Measurements from ENCODE around the gene MTG2.

MTG2 gene

DNA sequence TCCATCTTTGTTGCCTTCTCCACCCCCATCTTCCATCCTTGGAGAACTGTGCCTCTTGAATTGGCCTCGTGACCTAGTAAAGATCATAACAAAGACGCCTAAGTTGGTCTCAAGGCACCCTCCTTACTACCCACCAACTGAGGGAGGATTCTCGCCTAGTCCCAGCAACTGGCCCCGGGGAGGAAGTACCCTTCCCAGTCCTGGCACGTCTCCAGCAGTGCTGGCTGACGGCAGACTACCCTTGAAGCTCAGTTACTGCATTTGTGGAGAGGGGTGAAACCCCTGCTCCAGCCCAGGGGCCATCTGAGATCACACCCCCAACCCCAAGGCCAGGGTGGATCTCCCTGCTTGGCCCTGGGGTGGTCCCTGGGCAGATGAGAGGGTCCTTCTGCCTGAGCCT lies 53.4 kb downstream of the MTG2 start:
- peaks cover 23% of the 10 kb centered on the region for H3K79me2 ChIP-seq (ENCODE audit: control insufficient read depth, low read length)
- no peaks in the 10 kb centered on the region for H3K36me3 ChIP-seq (ENCODE audit: control insufficient read depth, low read length)
- peaks cover 13% of the 10 kb centered on the region for H3K4me1 ChIP-seq (ENCODE audit: control insufficient read depth, low read length)
- H3F3A ChIP-seq (ENCODE audit: control insufficient read depth, insufficient read depth): no peaks in the 10 kb centered on the region
- H3K4me3 ChIP-seq (ENCODE audit: low read length): no peak overlapping the region
- no peak overlapping the region for H3K4me2 ChIP-seq (ENCODE audit: low read length)
- H3K27ac ChIP-seq (ENCODE audit: low read depth, low read length): no peak overlapping the region
- H4K20me1 ChIP-seq (ENCODE audit: control insufficient read depth, insufficient read depth, low read depth, low read length): peaks cover 4% of the 10 kb centered on the region; the same call in 1 of the 2 replicates
- no peaks in the 10 kb centered on the region for H3K9me3 ChIP-seq (ENCODE audit: control insufficient read depth, insufficient read depth, low read length)
- no peaks in the 10 kb centered on the region for H3K27me3 ChIP-seq (ENCODE audit: control insufficient read depth, low read length)
- TF ChIP-seq EZH2phosphoT487 (IDR thresholded peaks at IDR 0.05; ENCODE audit: borderline replicate concordance, low read length): no peak
- TF ChIP-seq, protein P1, sequence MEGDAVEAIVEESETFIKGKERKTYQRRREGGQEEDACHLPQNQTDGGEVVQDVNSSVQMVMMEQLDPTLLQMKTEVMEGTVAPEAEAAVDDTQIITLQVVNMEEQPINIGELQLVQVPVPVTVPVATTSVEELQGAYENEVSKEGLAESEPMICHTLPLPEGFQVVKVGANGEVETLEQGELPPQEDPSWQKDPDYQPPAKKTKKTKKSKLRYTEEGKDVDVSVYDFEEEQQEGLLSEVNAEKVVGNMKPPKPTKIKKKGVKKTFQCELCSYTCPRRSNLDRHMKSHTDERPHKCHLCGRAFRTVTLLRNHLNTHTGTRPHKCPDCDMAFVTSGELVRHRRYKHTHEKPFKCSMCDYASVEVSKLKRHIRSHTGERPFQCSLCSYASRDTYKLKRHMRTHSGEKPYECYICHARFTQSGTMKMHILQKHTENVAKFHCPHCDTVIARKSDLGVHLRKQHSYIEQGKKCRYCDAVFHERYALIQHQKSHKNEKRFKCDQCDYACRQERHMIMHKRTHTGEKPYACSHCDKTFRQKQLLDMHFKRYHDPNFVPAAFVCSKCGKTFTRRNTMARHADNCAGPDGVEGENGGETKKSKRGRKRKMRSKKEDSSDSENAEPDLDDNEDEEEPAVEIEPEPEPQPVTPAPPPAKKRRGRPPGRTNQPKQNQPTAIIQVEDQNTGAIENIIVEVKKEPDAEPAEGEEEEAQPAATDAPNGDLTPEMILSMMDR (IDR thresholded peaks at IDR 0.05; ENCODE audit: low read depth, low read length, poor library complexity, severe bottlenecking): no peak
- H3K9me2 ChIP-seq (replicated peaks; ENCODE audit: control insufficient read depth, low read length): no peaks in the 10 kb centered on the region

DNA sequence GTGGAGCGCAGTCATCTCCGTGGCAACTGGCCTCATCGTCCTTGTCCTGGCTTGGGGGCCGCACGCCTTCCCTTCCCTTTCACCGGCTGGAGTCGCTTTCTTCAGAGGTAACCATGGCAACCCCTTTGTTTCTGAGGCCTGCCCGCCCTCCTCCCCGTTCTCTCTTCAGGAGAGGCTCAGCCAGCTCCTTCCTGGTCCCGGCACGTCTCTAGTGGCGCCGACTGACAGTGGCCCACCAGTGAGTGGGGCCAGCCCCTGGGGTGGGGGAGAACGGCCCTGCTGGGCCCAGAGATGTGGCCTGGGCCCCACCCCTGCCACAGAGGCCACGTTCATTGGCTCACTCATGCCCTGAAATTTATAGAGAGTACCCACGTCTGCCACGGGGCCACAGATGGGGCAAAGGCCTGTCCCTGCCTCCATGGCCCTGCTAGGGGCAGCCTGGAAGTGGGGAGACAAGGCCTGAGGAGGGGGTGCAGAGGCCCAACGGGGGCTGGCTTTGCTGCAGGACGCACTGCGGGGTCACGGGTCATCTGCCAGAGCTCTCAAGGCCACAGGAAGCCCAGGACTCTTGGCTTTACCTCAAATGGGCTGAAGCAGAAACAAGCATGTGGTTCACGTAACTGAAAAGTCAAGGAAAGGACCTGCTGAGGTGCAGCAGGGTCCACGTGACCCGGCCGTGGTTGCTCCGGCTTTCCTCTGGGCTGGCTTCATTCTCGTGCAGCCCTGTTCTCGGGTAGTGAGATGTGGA lies 54.1 kb downstream of the MTG2 start:
- Histone ChIP-seq H3K9me2 (replicated peaks; ENCODE audit: control insufficient read depth, low read length) (no peaks in the 10 kb centered on the region), H3K36me3 (ENCODE audit: control insufficient read depth, low read length) (peaks cover 5% of the 10 kb centered on the region; the same call in 1 of the 2 replicates), H3K4me1 (ENCODE audit: control insufficient read depth, low read length) (peaks cover 13% of the 10 kb centered on the region), H3K4me3 (ENCODE audit: low read length) (no peak overlapping the region), H3K9me3 (ENCODE audit: control insufficient read depth, insufficient read depth, low read length) (no peaks in the 10 kb centered on the region), H3K27ac (ENCODE audit: low read depth, low read length) (no peak overlapping the region), H3F3A (ENCODE audit: control insufficient read depth, insufficient read depth) (no peaks in the 10 kb centered on the region), H3K79me2 (ENCODE audit: control insufficient read depth, low read length) (peaks cover 30% of the 10 kb centered on the region), H3K4me2 (ENCODE audit: low read length) (no peak overlapping the region), H4K20me1 (ENCODE audit: control insufficient read depth, insufficient read depth, low read depth, low read length) (peaks cover 4% of the 10 kb centered on the region; the same call in 1 of the 2 replicates), H3K27me3 (ENCODE audit: control insufficient read depth, low read length) (no peaks in the 10 kb centered on the region)
- TF ChIP-seq EZH2phosphoT487 (IDR thresholded peaks at IDR 0.05; ENCODE audit: borderline replicate concordance, low read length): no peak
- TF ChIP-seq, protein P1 (IDR thresholded peaks at IDR 0.05; ENCODE audit: low read depth, low read length, poor library complexity, severe bottlenecking): no peak

DNA sequence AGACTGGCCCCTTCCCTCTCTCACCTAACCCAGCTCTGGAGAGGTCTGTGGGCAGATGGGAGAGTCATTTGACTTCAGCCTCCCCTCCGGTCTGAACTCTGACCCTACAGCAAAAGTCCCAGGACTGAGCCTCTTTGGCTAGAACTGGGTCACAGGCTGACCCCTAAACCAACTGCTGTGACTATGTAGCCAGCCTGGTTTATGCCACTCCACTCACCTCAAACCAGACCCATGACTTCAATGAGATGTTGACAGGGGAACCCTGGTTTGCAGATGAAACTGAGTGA lies 54.6 kb downstream of the MTG2 start:
- Histone ChIP-seq H3K27ac (ENCODE audit: low read depth, low read length) (no peak overlapping the region), H3K9me3 (ENCODE audit: control insufficient read depth, insufficient read depth, low read length) (no peaks in the 10 kb centered on the region), H3K4me2 (ENCODE audit: low read length) (peak overlapping the region; percentile 56), H3K79me2 (ENCODE audit: control insufficient read depth, low read length) (peaks cover 35% of the 10 kb centered on the region), H3K4me1 (ENCODE audit: control insufficient read depth, low read length) (peaks cover 13% of the 10 kb centered on the region), H3K4me3 (ENCODE audit: low read length) (peak overlapping the region; percentile 39), H3K9me2 (replicated peaks; ENCODE audit: control insufficient read depth, low read length) (no peaks in the 10 kb centered on the region), H3K36me3 (ENCODE audit: control insufficient read depth, low read length) (peaks cover 5% of the 10 kb centered on the region; the same call in 1 of the 2 replicates), H4K20me1 (ENCODE audit: control insufficient read depth, insufficient read depth, low read depth, low read length) (peaks cover 4% of the 10 kb centered on the region; the same call in 1 of the 2 replicates), H3F3A (ENCODE audit: control insufficient read depth, insufficient read depth) (no peaks in the 10 kb centered on the region), H3K27me3 (ENCODE audit: control insufficient read depth, low read length) (no peaks in the 10 kb centered on the region)
- TF ChIP-seq, protein P1 (IDR thresholded peaks at IDR 0.05; ENCODE audit: low read depth, low read length, poor library complexity, severe bottlenecking): no peak
- TF ChIP-seq EZH2phosphoT487 (IDR thresholded peaks at IDR 0.05; ENCODE audit: borderline replicate concordance, low read length): no peak
